Measurements from ENCODE around the gene ERP27.

Gene ERP27

DNA sequence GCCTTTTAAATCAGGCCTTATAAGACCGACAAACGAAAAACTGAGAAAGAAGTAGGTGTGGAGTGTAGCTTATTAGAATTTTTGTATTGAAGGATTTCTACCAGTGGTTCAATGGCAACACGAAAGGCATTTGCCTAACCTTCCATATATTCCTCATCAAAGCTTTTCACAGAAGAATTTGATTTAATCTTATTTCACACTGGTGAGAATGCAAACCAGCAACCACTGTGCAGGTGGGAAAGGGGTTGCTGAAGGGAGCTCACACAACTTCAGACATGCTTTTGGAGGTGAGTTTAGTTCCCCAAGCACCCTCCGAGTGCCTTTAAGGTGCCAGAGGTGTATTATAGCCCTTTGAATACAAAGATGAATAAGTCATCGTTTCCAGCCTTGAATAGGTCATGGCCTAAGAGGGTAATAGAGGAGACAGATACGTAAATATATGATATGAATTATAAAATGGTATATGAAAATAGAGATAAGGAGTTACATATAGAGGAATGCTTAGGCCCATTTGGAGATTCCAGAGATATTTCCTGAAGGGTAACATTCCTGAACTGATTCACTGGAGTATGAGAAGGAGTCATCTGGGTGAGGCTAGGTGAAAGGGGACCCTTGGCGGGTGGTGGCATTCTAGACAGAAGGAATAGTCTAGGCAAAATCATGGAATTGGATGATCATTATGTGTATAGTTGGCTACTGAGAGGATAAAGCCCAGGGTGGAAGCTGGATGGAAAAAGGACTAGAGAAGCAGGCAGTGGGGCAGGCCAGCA, 6.4 kb downstream of the ERP27 start:
- no peak for DNase-seq

DNA sequence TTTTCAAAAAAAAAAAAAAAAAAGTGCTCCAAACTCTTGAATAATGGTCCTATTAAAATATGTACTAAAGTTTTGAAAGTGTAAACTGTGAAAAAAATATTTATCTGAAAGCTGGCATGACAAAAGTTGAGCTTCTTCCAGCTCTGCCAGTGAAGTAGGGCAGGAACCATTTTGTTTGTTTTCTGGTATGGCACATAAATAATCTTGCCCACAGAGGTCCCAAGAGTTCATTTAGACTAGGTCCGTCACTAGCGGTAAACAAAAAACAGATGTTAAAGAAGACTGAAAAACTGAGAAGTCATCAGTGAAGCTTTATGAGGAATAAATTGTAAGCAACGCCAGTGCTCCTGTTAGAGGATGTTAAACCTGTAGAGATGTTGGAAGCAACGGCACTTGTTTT, 7.0 kb downstream of the ERP27 start:
- DNase-seq: no peak

DNA sequence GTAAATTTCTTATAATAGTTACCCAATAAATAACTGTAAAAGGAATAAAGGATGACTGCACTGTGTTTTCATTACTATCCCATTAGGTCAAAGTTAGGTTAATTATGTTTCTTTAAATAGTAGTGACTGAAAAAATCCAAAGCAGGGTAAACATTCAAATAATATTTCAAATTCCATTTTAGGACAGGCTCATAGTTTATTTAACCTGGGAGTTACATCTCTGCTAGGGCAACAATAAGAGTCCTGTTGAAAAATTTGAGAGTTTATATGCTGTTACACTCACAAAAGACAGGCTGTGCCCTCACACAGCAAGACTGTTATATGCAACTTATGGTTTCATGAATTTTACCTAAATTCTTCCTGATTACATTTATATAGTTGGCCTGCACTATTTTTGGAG, 8.0 kb downstream of the ERP27 start:
- no peak for DNase-seq

DNA sequence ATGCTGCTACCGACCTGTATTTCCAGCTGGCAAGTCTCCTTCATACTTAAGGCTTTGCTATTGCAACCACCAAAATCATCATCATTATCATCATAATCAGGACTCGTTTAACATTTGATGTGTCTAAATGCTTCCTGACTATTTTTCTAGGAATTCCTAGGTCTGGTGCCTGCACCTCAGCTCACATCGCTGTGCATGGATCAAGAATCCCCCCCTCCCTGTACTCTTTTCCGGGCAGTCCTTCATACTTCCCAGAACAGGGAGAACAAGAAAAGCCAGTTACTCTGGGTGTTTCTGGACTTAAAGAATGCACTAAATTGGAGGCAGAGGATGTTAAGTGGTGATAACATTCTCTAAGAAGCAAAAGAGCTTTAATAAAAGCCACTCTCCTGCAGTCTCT, 9.4 kb downstream of the ERP27 start:
- DNase-seq: no peak

DNA sequence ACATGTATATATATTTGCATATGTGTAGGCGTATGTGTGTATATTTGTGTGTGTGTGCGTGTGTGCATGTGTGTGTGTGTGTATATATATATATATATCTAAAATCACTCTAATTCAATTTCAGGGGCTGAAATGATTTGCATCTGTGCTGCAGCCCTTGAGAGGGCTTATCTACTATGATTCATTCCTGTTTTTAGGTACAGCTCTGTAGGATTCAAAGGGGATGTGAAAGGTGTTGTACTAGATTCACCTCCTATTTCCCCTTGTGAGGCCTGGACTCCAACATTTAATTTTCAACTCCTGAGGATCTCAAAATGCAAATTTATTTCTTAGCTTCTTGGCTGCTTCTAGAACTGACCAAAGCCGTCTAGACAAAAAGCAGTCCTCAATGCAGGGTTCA, 11.1 kb downstream of the ERP27 start:
- no peak for DNase-seq

DNA sequence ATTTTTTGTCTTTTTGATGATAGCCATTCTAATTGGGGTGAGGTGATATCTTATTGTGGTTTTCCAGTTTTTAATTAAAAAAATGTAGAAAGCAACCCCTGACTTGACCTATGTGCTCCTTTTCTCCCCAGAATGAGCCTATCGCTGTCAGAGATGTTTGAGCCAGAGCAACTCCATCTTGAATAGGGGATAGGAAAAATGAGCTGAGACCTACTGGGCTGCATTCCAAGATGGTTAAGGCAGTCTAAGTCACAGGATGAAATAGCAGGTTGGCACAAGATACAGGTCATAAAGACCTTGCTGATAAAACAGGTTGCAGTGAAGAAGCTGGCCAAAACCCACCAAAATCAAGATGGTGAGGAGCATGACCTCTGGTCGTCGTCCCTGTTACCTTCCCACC, 13.8 kb downstream of the ERP27 start:
- DNase-seq: no peak

DNA sequence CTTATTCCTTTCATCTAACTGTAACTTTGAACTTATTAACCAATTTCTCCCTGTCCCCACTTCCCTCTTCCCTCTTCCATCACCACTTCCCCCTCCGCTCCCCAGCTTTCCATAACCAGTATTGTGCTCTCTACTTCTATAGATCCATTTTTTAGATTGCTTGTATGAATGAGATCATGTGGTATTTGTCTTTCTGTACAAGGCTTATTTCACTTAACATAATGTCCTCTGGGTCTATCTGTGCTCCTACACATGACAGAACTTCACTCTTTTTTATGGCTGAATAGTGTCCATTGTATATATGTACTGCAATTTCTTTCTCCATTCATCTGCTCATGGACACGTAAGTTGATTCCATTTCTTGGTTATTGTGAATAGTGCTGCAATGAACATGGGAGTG, 14.4 kb downstream of the ERP27 start:
- no peak for DNase-seq

DNA sequence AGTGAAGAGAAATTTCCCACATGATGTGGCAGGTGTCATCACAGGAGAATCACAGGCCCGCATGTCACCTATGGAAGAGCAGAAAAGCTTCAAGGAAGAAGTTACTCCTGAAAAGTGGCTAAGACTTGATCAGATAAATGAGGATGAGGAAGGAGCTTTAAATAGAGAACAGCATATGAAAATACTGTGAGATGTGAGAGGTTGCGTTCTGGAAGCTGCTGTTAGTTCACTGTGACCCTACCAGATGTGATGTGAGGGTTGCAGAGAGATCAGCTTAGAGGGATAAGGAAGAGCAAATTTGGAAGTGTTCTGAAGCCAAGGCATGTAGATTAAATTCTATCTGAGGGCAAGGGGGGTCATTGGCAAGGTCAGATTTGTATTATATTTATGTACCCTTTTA, 17.1 kb downstream of the ERP27 start:
- DNase-seq: no peak

DNA sequence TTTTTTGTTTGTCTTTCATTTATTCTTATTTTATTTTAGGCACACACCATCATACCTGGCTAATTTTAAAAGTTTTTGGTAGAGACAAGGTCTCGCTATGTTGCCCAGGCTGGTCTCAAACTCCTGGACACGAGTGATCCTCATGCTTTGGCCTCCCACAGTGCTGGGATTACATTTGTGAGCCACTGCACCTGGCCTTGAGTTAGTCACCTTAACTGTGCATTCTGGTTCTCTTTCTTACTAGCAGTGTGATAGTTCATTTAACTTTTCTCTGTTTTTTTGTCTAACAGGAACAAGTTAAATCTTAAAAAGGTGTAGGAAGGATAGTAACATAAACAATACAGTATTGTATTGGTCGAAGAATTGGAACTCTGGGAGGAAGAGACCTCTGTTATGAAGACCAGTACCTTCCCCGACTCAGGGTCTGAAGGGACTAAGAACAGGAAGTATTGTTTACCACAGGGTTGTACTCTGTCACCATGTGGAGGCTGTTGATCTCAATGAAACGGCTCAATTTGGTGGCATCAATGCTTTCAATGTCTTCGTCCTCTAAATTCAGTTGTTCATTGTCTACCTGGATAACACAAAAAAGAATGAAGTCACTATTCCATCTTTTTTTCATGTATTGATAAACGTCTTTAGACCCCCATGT, 17.7 kb downstream of the ERP27 start:
- DNase-seq: no peak

DNA sequence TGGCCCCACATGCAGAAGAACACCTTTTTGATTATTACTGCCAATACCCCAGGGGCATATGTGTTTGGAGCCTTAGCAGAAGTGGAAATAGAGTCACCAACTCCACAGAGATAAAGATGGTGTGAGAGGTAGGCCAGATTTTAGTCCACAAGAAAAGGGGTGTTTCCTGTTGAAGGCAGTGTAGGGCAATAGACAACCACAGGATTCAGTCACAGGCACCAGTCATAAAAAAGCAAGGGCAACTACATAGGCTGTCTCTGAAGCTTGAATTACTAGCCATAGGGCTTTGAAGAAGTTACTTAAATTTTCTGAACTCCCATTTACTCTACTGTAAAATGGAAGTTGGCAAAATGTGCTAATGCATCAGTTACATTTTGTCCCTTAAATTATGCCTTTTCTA, 18.9 kb downstream of the ERP27 start:
- DNase-seq: no peak

DNA sequence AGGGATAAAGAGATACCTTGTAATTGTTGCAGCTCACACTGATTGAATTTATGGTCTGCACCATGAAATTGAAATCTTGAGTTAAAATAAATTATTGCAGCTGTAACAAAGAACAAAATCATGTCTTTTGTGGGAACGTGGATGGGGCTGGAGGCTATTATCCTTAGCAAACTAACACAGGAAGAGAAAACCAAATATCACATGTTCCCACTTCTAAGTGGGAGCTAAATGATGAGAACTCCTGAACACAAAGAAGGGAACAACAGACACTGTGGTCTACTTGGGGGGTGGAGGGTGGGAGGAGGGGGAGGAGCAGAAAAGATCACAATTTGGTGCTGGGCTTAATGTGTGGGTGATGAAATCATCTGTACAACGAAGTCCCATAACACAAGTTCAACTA, 22.6 kb downstream of the ERP27 start:
- DNase-seq: no peak

DNA sequence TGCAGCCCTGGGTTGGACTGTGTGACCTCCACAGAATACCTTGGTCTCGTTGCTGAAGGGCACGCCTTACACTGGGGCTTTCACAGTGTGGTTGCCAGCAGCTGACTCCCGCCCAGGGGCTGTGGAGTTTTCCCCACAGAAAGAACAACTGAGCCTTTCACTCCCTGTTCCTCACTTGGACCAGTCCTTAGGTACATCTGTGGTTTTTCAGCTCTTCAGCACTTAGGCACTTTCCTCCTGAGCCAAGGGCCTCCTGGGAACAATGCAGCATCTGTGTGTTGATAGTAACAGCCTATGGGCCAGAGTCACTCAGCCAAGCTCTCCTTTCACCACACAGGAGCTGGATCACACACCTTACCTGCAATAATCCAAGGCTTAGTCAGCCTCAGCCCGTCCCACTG, 25.0 kb downstream of the ERP27 start:
- DNase-seq: no peak

DNA sequence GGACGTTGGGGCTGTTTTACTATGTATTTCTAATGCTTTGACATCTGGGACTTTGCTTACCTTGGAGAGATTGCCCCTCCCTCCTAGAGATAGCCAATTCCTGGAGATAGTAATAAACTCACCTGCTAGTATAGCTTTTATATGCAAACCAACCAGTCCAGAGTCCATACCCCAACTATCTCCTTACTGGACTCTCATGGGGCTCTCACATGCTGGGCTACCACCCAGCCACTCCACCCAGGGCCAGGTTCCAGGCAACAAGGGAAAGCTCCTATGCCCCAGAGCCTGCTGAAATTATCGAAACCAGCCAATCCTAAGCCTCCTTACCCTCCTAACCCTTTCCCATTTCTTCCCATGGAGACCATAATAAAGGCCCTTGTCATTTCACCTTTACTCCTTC, 27.2 kb downstream of the ERP27 start:
- no peak for DNase-seq

DNA sequence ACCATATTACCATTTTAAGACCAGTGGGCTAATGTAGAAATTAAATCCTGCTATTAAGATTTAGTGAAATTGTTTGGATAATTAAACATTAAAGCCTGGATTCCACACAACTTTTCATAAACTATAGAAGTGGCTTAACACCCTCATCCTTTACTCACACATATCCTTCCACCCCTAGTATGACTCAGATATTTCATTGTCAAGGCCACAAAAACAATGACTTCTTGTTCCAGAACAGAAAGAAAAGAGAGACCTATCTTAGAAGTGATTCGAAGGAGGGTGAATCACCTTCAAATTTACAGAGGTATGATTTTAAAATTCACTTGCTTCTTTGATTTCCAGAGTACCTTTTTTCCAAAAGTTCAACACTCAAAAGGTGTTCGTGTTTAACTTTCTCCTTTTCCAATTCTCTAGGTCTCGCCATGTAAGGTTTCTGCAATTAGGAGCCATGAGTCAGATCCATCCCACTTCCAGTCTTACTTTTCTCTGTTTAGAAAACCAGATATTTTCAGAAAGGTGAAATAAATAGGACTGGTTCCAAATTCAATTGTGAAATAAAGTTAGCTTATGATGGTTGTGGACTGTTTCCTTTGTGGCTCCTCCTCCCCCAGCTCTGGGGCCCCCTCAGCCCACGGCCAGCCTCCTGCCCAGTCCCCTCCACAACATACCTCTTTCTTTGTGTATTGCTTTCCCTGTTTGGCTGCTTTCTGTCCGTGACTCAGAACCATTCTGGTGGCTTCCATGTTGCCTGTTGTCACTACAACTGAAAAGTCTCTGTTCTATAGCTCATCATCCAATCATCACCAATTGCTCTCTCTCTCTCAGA, 28.0 kb downstream of the ERP27 start:
- DNase-seq: no peak

DNA sequence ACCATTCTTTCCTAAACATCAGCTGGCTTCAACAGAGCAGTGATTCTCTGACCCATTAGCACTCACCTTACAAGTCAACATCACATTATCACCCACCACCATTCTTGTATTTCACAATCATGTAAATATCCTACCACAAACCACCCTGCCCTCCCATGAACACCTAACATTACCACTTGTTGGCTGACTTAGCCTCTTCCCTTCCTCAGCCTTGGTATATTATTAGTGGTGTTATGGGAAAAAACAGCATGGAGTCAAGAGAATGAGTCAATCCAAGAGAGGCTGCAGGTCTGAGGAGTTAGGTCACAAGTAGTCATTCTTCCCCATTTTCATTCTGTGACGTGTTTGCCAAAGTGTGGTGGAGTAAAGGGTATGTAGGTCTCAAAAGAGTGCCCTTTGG, 30.4 kb downstream of the ERP27 start:
- DNase-seq: no peak

DNA sequence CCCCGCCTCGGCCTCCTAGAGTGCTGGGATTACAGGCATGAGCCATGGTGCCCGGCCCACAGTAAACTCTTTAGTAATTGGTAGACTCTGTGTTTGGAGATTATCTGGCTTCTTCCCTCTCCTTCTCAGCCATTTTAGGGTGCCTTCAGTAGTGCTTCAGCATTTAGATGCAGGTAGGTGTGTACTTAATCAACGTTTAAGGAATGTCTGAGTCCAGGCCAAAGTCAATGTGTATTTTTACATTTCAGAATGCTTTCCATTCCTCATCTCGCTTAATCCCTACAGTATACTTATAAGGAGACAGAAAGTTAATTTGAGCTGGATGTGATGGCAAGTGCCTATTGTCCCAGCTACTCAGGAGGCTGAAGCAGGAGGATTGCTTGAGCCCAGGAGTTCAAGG, 32.2 kb downstream of the ERP27 start:
- DNase-seq: no peak

DNA sequence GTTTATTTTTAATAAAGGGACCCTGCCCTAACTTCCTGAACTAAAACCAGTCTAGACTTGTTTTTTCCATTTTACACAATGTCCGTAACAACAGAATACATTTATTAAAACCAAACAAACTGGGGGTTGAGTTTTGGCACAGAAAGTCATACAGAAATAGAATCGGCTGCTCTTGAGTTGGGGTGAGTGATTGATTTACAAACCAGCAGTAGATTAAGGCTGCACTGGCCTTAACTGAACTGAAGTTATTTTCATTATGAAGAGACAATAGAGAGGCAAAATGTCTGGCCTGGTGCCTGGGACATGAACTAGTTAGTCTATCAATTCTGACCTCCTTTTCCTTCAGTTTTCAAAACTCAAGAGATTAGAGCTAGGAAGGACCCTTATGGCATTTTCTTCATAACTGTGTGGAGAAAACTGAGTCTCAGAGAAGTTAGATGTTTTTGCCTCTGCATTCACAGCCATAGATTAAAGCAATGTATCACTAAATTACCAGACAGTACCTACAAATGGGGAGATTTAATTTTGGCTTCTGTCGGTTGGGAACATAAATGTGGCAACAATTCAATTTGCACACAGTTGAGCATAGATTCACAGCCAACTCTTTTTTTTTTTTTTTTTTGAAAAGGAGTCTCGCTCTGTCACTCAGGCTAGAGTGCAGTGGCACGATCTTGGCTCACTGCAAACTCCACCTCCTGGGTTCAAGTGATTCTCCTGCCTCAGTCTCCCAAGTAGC, 32.9 kb downstream of the ERP27 start:
- no peak for DNase-seq

DNA sequence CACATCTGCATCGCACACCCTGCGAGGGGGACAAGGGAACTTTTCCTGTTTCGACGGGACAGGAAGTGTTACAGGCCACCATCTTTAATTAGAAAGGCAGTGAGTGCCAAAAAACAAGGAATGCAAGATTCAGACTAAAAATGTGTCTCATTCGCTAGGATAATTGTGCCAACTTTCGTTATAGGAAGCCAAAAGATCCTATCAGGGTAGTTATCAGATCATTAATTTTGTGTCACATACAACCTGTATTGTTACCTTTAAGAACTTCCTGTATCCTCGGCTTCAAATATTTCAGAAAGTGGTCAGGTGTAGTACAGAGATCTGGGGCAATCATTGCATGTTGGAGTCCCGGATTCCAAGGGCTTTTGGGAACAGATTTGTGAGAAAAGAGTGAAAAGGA, 33.5 kb downstream of the ERP27 start:
- no peak for DNase-seq

DNA sequence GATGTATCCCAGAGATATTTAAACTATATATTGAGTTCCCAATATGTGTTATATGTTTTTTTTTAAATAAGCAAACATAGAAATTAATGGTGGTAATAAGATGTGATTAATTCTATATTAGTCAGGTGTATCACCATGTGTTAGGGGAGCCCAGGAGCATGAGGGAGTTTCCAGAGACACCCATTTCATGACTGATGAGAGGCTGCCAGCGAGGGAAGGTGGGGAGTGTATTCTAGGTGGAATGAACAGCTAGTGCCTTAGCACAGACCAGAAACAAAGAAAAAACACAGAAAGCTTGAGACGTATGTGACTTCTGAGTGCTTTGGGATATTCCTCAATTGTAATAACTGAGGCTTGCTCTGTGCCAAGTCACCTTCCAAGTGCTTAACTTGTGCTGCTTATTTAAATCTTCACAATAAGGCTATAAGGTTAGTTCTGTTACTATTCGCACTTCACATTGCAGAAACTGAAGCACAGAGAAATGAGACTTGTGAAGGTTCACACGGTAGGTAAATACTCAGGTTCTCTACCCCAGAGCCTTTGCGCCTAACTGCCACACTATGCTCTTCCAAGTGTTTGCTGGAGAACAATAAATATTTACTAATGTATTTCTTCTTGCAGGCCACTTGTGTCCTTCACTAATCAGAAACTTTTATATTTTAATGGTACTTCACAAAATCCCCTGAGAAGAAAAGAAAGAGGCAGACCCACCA, 34.8 kb downstream of the ERP27 start:
- DNase-seq: no peak

DNA sequence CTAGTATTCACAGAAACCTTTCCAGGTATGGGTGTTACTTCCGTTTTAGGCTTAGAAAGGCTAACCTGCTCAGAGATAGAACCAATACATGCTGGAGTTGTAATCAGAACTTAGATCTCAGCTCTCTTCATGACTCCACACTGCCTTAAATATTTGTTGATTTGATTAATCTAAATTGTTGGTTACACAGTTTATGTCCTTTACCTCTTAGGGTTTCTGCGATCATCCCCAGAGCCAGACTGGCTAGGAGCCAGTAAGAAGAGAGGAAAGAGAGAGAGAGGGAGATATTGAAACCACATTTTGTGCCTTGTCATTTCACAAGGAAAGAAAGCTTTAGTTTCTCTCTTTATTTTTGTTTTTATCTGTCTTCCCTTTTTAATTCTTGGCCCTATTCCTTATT, 35.9 kb downstream of the ERP27 start:
- no peak for DNase-seq

DNA sequence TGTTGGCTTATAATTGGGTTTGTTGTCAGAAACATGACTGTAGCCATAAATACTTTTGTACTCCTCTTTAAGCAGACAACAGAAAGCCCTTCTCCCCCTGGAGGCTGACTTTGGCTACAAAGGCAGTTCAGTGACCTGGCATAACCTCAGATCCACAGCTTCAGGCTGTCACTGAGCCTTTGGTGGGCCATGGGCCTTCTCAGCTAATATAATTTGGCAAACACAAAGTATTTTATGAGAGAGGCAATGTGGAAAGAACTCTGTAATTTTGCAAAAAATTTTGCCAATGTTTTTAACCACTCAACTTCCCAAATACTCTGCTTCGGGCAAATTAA, 37.1 kb downstream of the ERP27 start:
- no peak for DNase-seq

DNA sequence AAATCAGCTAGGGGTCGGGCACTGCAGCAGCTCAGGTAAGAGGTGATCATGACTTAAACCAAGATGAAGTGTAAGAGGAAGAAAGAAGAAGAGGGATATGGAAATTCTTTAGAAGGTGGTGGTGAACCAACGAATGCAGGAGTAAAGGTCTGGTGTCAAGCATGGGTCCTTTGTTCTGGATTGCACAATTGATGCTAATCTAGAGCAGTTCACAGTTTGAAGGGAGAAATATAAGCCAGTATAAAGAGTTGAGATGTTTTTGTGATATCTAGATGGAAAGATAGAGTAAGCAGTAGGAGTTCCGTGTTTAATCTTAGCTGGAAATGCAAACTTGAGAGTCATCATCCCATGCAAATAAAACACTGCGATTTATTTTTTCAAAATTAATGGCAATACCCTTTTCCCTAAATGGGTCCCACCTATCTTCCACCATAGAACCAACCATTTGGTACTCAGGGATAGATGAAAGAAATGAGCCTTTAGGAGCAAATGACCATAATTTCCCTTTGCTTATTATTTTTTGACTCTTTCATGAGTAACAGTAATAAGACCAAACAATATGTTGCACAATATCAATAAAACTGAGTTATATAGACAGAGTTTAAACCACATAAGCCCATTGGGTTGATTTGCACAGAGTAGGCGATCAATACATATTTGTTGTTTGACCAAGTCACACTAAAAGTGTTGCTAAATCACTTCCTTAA, 37.7 kb downstream of the ERP27 start:
- DNase-seq: no peak
